HG03432 (cell line): ENCODE measurements around the gene SP4.

ENCODE experiments used
- ATAC-seq: cut with Tn5 transposase; IDR thresholded peaks from one replicate; pipeline ENCODE4 v1.9.1; 2021; ENCODE audit warnings: mild to moderate bottlenecking, moderate library complexity; ENCODE audit not compliant: unreplicated experiment

The SP4 gene

DNA sequence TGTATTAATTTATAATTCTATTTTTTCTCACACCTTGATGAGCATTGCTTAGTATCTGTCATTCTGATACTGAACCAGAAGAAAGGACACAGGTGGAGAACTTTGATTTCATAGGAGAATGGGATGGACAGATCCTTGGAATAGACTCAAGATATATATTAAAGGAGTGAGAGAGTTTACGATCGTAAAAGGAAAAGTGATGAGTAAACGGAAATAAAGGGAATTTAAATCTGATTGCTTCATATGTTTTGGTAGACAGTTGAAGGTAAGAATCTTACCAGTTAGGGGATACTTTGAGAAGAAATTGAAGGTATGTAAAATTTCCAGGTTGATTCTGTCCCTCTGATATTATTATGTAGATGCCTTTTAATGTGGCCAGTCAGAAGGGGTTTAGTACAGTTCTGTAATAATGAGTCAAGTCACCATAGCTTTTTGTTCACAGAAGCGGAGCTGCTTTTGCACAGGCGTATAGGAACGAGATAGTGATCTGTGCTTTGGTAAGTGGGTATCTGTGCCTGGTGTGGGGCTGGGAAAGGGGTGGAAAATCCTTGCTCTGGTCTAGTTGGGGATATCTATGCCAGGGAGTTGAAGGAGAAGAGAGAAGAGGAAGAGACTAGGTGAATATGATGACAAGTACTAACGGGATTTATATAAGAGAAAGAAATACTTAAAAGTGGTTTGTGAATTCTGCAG lies 15.4 kb downstream of the SP4 start:
- no peak for ATAC-seq

DNA sequence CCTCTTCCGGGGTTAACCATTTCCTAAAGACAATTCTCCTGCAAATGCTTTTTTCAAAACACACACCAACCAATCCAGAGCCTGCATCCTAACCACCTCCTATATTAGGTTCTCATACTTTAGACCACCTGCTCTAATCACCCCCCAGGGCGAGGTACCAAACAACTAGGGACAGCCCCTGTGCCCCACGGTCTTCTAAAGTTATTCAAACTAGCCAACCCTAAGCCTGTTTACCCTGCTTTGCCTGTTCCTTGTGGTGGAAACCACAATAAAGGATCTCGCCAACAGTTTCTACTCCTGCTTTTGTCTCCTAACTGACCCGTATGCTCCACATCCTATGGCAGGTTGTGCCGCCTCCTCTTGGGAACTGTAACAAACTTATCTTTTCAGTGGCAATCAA lies 21.1 kb downstream of the SP4 start:
- no peak for ATAC-seq

- no peak for ATAC-seq
Observed at GRCh38 chr7:21450076-21450475, 22.2 kb downstream of the SP4 start.

DNA sequence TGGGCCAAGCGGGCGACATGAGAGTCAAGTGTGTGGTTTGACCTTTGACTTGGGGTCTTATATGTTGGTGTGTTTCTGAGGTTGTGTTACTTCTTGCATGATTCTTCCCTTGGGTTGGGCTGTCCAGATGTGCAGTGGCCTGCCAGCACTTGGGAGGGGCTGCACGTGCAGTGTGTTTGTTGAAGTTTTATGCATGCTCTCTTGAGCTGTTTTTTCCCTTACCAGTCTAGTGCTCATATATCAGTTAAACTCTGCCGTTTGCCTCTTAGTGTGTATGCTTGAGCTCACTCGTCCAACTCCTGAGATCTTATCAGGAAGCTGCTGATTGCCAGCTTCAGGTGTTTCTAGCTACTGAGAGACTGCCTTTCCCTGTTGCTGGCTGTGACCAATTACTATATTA lies 23.1 kb downstream of the SP4 start:
- no peak for ATAC-seq

DNA sequence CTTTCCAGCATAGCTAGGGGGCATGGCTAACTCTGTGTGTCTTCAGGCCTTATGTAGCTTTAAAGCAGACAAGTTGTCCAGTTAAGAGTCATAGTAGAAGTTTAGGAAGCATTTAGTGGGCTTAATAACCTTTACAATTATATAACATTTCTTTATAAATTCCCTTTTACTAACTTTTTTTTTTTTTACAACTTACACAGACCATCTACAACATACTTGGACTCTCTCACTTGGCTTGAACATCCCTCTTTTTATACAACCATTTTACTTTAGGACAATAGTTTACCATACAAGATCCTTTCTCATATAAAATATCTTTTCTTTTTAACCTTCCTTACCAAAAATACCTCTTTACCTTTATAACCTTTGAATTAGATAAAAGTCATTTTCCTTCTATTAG lies 26.3 kb downstream of the SP4 start:
- ATAC-seq = no peak

DNA sequence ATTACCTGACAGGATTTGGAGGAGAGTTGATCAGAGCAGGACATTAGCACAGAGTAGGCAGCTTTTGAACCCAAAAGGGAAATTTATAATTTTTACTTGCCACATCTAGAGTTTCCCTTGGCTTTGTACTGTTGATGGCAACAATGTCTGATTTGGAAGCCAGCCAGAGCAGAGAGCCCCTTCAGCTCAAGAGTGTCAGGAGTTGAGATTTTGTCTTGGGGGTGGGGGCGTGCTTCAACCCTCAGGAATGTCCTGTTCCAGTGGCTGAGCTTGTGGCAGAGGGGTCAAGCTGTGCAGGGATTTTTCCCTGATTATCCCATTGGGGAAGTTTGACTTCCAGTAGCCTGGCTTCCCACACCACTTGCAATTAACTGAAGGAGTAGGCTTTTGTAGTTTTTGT lies 27.0 kb downstream of the SP4 start:
- ATAC-seq = no peak

GRCh38 chr7:21461282-21461681 lies 33.4 kb downstream of the SP4 start:
- ATAC-seq = no peak

DNA sequence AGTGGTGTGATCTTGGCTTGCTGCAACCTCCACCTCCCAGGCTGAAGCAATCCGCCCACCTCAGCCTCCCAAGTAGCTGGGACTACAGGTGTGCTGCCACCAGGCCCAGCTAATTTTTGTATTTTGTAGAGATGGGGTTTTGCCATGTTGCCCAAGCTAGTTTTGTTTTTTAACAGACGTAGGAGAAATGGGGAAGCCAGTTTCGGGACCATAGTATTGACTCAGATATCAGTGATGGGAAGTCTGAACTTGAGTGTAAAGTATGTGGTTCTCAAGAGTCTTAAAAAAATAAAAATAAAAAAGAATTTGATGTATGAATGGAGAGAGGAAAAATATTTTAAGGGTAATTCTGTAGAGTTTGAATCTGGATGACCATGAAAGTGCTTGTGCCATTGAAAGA lies 34.2 kb downstream of the SP4 start:
- ATAC-seq = no peak

DNA sequence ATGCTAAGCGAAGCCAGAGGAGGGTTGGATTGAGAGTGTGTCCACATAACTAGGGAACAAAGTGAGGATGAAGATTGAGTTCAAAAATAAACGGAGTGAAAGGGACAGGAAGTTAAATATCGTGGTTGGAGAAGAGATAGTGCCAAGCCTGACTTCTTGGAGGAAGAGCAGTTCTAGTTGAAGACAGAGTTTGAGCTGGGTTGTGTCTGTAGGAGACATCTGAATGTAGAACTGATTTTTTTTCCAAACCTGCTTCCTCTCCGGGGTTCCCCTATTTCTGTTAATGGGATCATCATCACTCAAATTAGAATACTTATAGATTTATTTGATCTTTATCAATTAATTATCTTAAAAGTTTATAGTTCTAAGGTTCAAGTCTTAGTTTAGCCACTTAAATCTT lies 35.6 kb downstream of the SP4 start:
- no peak for ATAC-seq

GRCh38 chr7:21468969-21469368 lies 41.1 kb downstream of the SP4 start:
- no peak for ATAC-seq

GRCh38 chr7:21469894-21470293 lies 42.0 kb downstream of the SP4 start:
- ATAC-seq = no peak

DNA sequence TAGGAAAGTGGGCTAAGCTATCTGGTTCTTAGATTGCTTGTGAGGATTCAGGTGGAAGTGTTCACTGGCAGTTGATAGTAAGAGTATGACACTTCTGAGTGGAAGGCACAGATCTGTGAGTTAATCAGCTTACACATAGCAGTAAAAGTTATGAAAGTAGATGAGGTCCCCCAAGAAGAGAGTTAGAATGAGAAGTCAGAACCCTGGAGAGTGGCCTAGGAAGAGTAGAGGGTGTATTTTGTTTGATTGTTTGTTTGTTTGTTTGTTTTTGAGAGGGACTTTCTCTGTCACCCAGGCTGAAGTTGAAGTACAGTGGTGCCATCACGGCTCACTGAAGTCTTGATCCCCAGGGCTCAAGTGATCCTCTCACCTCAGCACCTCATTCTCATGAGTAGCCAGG lies 44.1 kb downstream of the SP4 start:
- no peak for ATAC-seq

- no peak for ATAC-seq
Observed at GRCh38 chr7:21476429-21476828, 48.5 kb downstream of the SP4 start.

- no peak for ATAC-seq
Observed at GRCh38 chr7:21480693-21481403, 53.0 kb downstream of the SP4 start.

- ATAC-seq = no peak
Observed at GRCh38 chr7:21486511-21486910, 58.6 kb downstream of the SP4 start.

DNA sequence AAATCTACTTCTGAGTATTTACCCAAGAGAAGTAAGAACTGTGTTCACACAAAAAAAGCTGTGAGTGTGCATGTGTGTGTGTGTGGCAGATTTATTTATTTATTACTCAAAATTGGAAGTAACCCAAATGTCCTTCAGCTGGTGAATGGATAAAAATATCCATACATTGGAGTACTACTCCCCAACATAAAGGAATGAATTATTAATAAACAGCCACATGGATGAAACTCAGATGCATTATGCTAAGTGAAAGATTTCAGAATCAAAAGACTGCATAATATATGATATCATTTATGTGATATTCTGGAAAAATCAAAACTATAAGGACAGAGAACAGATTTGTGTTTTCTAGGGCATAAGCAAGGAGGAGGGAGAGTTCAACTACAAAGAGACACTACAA lies 67.8 kb downstream of the SP4 start:
- no peak for ATAC-seq

- ATAC-seq = no peak
Observed at GRCh38 chr7:21497072-21497471, 69.2 kb downstream of the SP4 start.

DNA sequence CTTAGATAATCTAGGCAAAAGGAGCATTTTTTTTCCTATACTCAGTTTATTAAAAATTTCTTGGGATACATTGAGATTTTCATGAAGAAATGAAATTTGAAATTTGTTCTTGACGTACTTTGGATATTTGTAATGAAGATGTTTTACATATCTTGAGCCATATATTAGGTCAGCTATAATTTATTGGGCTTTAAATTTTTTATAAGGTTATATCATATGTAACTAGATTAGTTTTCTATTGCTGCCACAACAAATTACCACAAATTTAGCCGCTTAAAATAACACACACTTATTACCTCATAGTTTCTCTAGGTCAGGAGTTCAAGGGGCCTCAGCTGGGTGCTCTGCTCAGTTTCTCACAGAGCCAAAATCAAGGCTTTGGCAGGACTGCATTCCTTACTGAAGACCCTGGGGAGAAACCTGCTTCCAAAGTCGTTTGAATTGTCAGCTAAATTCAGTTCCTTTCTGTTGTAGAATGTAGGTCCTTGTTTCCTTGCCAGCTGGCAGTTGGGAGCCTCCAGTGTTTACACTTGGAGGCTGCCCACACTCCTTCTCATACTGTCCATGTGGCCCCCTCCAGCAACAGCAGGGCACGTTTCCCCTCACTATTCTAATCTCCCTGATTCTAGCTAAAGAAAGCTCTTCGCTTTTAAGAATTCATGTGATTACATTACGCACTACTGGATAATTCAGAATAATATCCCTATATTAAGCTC lies 72.4 kb downstream of the SP4 start:
- ATAC-seq = no peak

DNA sequence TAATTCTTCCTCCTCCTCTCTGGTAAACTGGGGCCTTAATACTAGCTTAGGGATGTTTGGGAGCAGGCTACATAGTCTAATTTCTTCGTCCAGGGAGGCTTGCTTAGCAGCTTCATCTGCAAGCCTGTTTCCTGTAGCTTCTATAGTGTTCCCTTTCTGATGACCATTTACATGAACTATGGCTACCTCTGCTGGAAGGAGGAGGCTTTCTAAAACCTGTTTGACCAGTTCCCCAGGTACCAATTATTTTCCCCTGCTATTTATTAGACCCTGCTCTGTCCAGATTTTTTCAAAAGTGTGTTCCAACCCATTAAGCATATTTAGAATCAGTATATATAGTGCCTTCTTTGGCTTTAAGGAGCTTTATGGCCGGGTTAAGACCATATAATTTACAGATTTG lies 76.1 kb downstream of the SP4 start:
- no peak for ATAC-seq

- ATAC-seq = no peak
Observed at GRCh38 chr7:21507627-21508343, 79.9 kb downstream of the SP4 start.

DNA sequence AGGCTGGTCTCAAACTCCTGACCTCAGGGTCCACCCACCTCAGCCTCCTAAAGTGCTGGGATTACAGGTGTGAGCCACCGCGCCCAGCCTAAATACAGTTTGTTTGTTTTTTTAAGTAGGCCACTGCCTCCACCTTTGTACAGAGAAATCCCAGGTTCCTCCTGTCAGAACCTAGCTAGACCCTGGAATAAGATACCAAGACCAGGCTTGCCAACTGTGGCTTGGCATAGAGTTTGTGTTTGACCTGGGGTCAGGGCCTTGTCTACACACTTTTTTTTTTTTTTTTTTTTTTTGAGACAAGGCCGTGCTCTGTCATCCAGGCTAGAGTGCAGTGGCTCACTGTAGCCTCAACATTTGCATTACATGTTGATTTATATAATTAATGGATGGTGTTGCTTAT lies 80.7 kb downstream of the SP4 start:
- ATAC-seq = no peak

- ATAC-seq = no peak
Observed at GRCh38 chr7:21514062-21514461, 86.2 kb downstream of the SP4 start.
